Stimulated activated CD8-positive, alpha-beta memory T cell treated with anti-CD3 and anti-CD28 coated beads, Interleukin-15, amount 100 ng/mL, for 48 hours (primary cell): Measurements from ENCODE around the gene SMAD9.

Source experiments
- DNase-seq, 2 donors: peaks; one replicate each; pipeline ENCODE4 v3.0.0-alpha.2; 2020; ENCODE audit warnings: low read depth in 2 of 2

The SMAD9 gene

GRCh38 chr13:36865265-36865664, 54.8 kb downstream of the SMAD9 start:
- DNase-seq = no peak

GRCh38 chr13:36862722-36863121, 57.3 kb downstream of the SMAD9 start:
- DNase-seq = no peak

GRCh38 chr13:36862002-36862685, 57.9 kb downstream of the SMAD9 start:
- no peak for DNase-seq

- DNase-seq = no peak
Measured at GRCh38 chr13:36859259-36859658, 60.8 kb downstream of the SMAD9 start.

GRCh38 chr13:36858290-36858689, 61.7 kb downstream of the SMAD9 start:
- DNase-seq = no peak

- no peak for DNase-seq
Measured at GRCh38 chr13:36857253-36857652, 62.8 kb downstream of the SMAD9 start.

GRCh38 chr13:36850790-36851438, 69.1 kb downstream of the SMAD9 start:
- no peak for DNase-seq

- DNase-seq = no peak
Measured at GRCh38 chr13:36848199-36848982, 71.6 kb downstream of the SMAD9 start.

GRCh38 chr13:36847606-36848005, 72.4 kb downstream of the SMAD9 start:
- DNase-seq = no peak

GRCh38 chr13:36841391-36841790, 78.6 kb downstream of the SMAD9 start:
- DNase-seq = no peak

GRCh38 chr13:36840718-36841250, 79.3 kb downstream of the SMAD9 start:
- DNase-seq = no peak

- DNase-seq = no peak
Measured at GRCh38 chr13:36839981-36840380, 80.1 kb downstream of the SMAD9 start.

GRCh38 chr13:36839281-36839680, 80.8 kb downstream of the SMAD9 start:
- DNase-seq = no peak

- DNase-seq = no peak
Measured at GRCh38 chr13:36837354-36838092, 82.5 kb downstream of the SMAD9 start.

- no peak for DNase-seq
Measured at GRCh38 chr13:36834299-36834698, 85.7 kb downstream of the SMAD9 start.

GRCh38 chr13:36831291-36831690, 88.7 kb downstream of the SMAD9 start:
- no peak for DNase-seq

GRCh38 chr13:36829753-36830152, 90.3 kb downstream of the SMAD9 start:
- no peak for DNase-seq

GRCh38 chr13:36822785-36823184, 97.3 kb downstream of the SMAD9 start:
- DNase-seq = no peak

GRCh38 chr13:36820222-36820621, 99.8 kb downstream of the SMAD9 start:
- DNase-seq = no peak

- DNase-seq = peak; percentile 7 to 19
Measured at GRCh38 chr13:36819739-36820090, 100.3 kb downstream of the SMAD9 start.

GRCh38 chr13:36818804-36819738, 101.0 kb downstream of the SMAD9 start, which contains the start of gene RFXAP:
Gene RFXAP, plus strand, starts transcription at chr13:36819222. Its CDS starts 136 bp downstream, at chr13:36819358.
- peak; percentile 86 to 88 for DNase-seq
